NCI-H446 treated with DMSO at 0.1 percent for 48 hours (cell line): ENCODE data around the gene ATF6.
"Not testable (repeated sequence)": the region's sequence is repeated elsewhere in the genome, so short reads cannot be mapped to it uniquely, and the experiment has no call there.

ENCODE experiments used
- DNase-seq: peaks from one replicate; lab custom pipeline; 2025; lab: John Stamatoyannopoulos, UW

Gene ATF6

GRCh38 chr1:161733526-161733925, 32.6 kb upstream of the ATF6 start:
- DNase-seq: no peak

- DNase-seq: no peak
These were observed 30.3 kb upstream of the ATF6 start for GRCh38 chr1:161735837-161736236.

- DNase-seq: no peak
These were observed 29.7 kb upstream of the ATF6 start for GRCh38 chr1:161736335-161736969.

- no peak for DNase-seq
These were observed 28.5 kb upstream of the ATF6 start for GRCh38 chr1:161737625-161738024.

GRCh38 chr1:161738627-161739287, 27.4 kb upstream of the ATF6 start:
- DNase-seq: peak; percentile 23

GRCh38 chr1:161739865-161740566, 26.1 kb upstream of the ATF6 start:
- no peak for DNase-seq

- DNase-seq: no peak
These were observed 25.2 kb upstream of the ATF6 start for GRCh38 chr1:161740921-161741320.

- no peak for DNase-seq
These were observed 22.9 kb upstream of the ATF6 start for GRCh38 chr1:161743231-161743630.

GRCh38 chr1:161747801-161748200, 18.3 kb upstream of the ATF6 start:
- no peak for DNase-seq

GRCh38 chr1:161749509-161750407, 16.4 kb upstream of the ATF6 start, which contains the start of gene DUSP12:
DUSP12 (plus strand) TSS chr1:161749786; CDS start chr1:161749802, 16 bp downstream.
- peak; percentile 94 for DNase-seq

GRCh38 chr1:161763522-161764098, 2.5 kb upstream of the ATF6 start:
- no peak for DNase-seq

- no peak for DNase-seq
These were observed 2.3 kb downstream of the ATF6 start for GRCh38 chr1:161768461-161768860.

GRCh38 chr1:161768986-161769672, 3.0 kb downstream of the ATF6 start:
- no peak for DNase-seq

- DNase-seq: not testable (repeated sequence)
These were observed 3.5 kb downstream of the ATF6 start for GRCh38 chr1:161769673-161770045.

- no peak for DNase-seq
These were observed 4.1 kb downstream of the ATF6 start for GRCh38 chr1:161770250-161770649.

- DNase-seq: no peak
These were observed 5.0 kb downstream of the ATF6 start for GRCh38 chr1:161771161-161771560.

- no peak for DNase-seq
These were observed 5.9 kb downstream of the ATF6 start for GRCh38 chr1:161771973-161772372.

- DNase-seq: no peak
These were observed 6.3 kb downstream of the ATF6 start for GRCh38 chr1:161772397-161772796.

GRCh38 chr1:161773791-161774190, 7.7 kb downstream of the ATF6 start:
- no peak for DNase-seq

GRCh38 chr1:161777261-161777660, 11.1 kb downstream of the ATF6 start:
- no peak for DNase-seq

- DNase-seq: no peak
These were observed 12.4 kb downstream of the ATF6 start for GRCh38 chr1:161778522-161778921.
